ENCODE measurements around the gene FEM1B.

FEM1B gene

DNA sequence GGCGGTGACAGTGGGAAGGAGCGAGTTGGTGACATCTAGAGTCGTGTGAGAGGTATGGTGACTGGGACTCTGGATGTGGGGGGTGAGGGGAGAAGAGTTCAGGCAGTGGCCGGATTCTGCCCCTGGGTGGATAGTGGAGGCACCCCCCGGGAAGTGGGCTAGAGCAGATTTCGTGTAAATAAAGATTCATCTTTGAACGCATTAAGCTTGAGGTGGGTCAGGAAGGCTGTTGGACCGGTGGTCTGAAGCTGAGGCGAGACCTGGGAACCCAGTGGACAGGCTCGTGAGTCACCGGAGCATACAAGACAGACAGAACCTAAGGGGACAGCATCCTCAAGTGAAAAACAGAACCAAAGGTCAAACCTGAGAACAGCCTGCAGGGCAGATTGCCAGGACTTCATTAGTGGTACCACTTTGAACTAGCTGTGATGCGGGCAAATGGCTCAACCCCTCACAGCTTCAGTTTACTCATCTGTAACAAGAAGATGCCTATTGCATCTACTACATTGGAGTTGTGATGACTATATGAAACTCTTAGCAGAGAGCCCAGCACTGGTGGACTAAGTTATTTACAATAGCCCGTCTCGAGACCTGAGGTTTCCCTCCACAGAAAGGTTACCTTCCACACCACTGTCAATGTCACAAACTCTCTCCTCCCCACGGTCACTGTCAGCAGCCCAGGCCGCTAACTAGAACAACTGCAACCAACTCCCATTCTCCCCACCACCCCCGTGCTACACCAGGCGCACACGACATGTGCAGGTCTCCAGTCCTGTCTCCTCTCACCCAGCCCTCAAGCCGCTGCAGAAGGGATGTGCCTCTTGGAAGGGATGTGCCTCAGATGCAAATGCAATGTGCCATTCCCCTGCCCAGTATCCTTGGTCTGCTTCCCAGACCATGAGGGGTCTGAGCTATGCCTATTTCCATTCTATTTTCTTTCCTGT, 47.1 kb upstream of the FEM1B start (continued):
- TF ChIP-seq, protein P1, sequence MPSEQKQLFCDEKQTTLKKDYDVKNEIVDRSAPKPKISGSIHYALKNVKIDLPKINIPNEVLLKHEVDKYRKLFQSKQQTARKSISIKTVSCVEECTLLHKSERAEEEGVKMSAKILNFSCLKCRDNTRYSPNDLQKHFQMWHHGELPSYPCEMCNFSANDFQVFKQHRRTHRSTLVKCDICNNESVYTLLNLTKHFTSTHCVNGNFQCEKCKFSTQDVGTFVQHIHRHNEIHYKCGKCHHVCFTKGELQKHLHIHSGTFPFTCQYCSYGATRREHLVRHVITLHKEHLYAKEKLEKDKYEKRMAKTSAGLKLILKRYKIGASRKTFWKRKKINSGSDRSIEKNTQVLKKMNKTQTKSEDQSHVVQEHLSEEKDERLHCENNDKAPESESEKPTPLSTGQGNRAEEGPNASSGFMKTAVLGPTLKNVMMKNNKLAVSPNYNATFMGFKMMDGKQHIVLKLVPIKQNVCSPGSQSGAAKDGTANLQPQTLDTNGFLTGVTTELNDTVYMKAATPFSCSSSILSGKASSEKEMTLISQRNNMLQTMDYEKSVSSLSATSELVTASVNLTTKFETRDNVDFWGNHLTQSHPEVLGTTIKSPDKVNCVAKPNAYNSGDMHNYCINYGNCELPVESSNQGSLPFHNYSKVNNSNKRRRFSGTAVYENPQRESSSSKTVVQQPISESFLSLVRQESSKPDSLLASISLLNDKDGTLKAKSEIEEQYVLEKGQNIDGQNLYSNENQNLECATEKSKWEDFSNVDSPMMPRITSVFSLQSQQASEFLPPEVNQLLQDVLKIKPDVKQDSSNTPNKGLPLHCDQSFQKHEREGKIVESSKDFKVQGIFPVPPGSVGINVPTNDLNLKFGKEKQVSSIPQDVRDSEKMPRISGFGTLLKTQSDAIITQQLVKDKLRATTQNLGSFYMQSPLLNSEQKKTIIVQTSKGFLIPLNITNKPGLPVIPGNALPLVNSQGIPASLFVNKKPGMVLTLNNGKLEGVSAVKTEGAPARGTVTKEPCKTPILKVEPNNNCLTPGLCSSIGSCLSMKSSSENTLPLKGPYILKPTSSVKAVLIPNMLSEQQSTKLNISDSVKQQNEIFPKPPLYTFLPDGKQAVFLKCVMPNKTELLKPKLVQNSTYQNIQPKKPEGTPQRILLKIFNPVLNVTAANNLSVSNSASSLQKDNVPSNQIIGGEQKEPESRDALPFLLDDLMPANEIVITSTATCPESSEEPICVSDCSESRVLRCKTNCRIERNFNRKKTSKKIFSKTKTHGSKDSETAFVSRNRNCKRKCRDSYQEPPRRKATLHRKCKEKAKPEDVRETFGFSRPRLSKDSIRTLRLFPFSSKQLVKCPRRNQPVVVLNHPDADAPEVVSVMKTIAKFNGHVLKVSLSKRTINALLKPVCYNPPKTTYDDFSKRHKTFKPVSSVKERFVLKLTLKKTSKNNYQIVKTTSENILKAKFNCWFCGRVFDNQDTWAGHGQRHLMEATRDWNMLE (tag by site-specific recombination; conservative IDR thresholded peaks at IDR 0.05; ENCODE audit: low read depth), result no peak
- TF ChIP-seq, protein P2, sequence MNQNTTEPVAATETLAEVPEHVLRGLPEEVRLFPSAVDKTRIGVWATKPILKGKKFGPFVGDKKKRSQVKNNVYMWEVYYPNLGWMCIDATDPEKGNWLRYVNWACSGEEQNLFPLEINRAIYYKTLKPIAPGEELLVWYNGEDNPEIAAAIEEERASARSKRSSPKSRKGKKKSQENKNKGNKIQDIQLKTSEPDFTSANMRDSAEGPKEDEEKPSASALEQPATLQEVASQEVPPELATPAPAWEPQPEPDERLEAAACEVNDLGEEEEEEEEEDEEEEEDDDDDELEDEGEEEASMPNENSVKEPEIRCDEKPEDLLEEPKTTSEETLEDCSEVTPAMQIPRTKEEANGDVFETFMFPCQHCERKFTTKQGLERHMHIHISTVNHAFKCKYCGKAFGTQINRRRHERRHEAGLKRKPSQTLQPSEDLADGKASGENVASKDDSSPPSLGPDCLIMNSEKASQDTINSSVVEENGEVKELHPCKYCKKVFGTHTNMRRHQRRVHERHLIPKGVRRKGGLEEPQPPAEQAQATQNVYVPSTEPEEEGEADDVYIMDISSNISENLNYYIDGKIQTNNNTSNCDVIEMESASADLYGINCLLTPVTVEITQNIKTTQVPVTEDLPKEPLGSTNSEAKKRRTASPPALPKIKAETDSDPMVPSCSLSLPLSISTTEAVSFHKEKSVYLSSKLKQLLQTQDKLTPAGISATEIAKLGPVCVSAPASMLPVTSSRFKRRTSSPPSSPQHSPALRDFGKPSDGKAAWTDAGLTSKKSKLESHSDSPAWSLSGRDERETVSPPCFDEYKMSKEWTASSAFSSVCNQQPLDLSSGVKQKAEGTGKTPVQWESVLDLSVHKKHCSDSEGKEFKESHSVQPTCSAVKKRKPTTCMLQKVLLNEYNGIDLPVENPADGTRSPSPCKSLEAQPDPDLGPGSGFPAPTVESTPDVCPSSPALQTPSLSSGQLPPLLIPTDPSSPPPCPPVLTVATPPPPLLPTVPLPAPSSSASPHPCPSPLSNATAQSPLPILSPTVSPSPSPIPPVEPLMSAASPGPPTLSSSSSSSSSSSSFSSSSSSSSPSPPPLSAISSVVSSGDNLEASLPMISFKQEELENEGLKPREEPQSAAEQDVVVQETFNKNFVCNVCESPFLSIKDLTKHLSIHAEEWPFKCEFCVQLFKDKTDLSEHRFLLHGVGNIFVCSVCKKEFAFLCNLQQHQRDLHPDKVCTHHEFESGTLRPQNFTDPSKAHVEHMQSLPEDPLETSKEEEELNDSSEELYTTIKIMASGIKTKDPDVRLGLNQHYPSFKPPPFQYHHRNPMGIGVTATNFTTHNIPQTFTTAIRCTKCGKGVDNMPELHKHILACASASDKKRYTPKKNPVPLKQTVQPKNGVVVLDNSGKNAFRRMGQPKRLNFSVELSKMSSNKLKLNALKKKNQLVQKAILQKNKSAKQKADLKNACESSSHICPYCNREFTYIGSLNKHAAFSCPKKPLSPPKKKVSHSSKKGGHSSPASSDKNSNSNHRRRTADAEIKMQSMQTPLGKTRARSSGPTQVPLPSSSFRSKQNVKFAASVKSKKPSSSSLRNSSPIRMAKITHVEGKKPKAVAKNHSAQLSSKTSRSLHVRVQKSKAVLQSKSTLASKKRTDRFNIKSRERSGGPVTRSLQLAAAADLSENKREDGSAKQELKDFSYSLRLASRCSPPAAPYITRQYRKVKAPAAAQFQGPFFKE (tag by site-specific recombination; IDR thresholded peaks at IDR 0.05; ENCODE audit: borderline replicate concordance), result 0 out of 2 replicates have a peak, but pooled peaks have one; percentile 15
- TF ChIP-seq ZXDB (tag by site-specific recombination; IDR thresholded peaks at IDR 0.05) (0 out of 2 replicates have a peak, but pooled peaks have one; percentile 11), ZNF248 (tag by site-specific recombination; IDR thresholded peaks at IDR 0.05) (no peak), ZNF398 (tag by site-specific recombination; IDR thresholded peaks at IDR 0.05) (peak; percentile 54; the same call in 1 of the 2 replicates)

- CTCF ChIA-PET, result interaction anchor here (0.6 to 1.3 kb wide), 2 partner anchors 21 to 147 kb away, joined by 3 to 4 read pairs; no protein-coding TSS in a partner anchor
- peaks cover 4% of the 10 kb centered on the region; the same call in 1 of the 2 replicates for H3K4me1 ChIP-seq (ENCODE audit: control insufficient read depth, insufficient read depth, low read length)
- H3K4me3 ChIP-seq (ENCODE audit: low read depth, low read length), result no peak overlapping the region
- TF ChIP-seq, protein P3, sequence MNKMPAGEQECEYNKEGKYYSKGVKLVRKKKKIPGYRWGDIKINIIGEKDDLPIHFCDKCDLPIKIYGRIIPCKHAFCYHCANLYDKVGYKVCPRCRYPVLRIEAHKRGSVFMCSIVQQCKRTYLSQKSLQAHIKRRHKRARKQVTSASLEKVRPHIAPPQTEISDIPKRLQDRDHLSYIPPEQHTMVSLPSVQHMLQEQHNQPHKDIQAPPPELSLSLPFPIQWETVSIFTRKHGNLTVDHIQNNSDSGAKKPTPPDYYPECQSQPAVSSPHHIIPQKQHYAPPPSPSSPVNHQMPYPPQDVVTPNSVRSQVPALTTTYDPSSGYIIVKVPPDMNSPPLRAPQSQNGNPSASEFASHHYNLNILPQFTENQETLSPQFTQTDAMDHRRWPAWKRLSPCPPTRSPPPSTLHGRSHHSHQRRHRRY (tag by site-specific recombination; IDR thresholded peaks at IDR 0.05), result no peak
- TF ChIP-seq, protein P4, sequence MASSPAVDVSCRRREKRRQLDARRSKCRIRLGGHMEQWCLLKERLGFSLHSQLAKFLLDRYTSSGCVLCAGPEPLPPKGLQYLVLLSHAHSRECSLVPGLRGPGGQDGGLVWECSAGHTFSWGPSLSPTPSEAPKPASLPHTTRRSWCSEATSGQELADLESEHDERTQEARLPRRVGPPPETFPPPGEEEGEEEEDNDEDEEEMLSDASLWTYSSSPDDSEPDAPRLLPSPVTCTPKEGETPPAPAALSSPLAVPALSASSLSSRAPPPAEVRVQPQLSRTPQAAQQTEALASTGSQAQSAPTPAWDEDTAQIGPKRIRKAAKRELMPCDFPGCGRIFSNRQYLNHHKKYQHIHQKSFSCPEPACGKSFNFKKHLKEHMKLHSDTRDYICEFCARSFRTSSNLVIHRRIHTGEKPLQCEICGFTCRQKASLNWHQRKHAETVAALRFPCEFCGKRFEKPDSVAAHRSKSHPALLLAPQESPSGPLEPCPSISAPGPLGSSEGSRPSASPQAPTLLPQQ (tag by site-specific recombination; IDR thresholded peaks at IDR 0.05), result 0 out of 2 replicates have a peak, but pooled peaks have one; percentile 48
- TF ChIP-seq ZNF121 (tag by site-specific recombination; IDR thresholded peaks at IDR 0.05), result no peak
- no peak for TF ChIP-seq WT1 (tag by site-specific recombination; IDR thresholded peaks at IDR 0.05)
- TF ChIP-seq PBX3 (CRISPR knock-in tag; IDR thresholded peaks at IDR 0.05), result no peak
- TF ChIP-seq, protein P5, sequence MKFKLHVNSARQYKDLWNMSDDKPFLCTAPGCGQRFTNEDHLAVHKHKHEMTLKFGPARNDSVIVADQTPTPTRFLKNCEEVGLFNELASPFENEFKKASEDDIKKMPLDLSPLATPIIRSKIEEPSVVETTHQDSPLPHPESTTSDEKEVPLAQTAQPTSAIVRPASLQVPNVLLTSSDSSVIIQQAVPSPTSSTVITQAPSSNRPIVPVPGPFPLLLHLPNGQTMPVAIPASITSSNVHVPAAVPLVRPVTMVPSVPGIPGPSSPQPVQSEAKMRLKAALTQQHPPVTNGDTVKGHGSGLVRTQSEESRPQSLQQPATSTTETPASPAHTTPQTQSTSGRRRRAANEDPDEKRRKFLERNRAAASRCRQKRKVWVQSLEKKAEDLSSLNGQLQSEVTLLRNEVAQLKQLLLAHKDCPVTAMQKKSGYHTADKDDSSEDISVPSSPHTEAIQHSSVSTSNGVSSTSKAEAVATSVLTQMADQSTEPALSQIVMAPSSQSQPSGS (tag by site-specific recombination; IDR thresholded peaks at IDR 0.05; ENCODE audit: low read depth), result peak; percentile 87
Measured at GRCh38 chr15:68231102-68231818, 46.3 kb upstream of the FEM1B start.

More at GRCh38 chr15:68231102-68231818, 46.3 kb upstream of the FEM1B start:
- no peaks in the 10 kb centered on the region; a peak in 1 of 3 replicates for H3K36me3 ChIP-seq (ENCODE audit: control insufficient read depth in 2 of 2, insufficient read depth in 1 of 2, low read length in 2 of 2)
- POLR2A ChIA-PET, result interaction anchor here (0.7 to 1.2 kb wide), 3 partner anchors 46 to 1923 kb away, joined by 6 to 10 read pairs (median 8); partner anchors contain the start of gene FEM1B
- H3K9me3 ChIP-seq (ENCODE audit: control insufficient read depth, insufficient read depth, low read depth, low read length), result no peaks in the 10 kb centered on the region
- H3K27ac ChIP-seq (ENCODE audit: extremely low read depth, low read depth, low read length), result no peak overlapping the region
